Adrenal gland (tissue), 12 donors: ENCODE results near the gene FBXO41. TPM values are rescaled to one million over a fixed set of nuclear protein-coding genes. Genes with fewer than 3 reads are reported as not detected.
A peak's percentile ranks its signal among the peaks of the same experiment; 100 is the strongest.

ENCODE experiments used
- DNase-seq, 7 donors: peaks; one replicate each; pipeline ENCODE4 v3.0.0-alpha.2; 2019 to 2020
- H3K27ac ChIP-seq, 5 donors: fragments of 200-600 bp; sonication (generic) in 4 of 5; 1 replicate in 3 of 5; 2 replicates in 2 of 5; pipeline versions ENCODE4 v1.5.1 to v1.8.0; 2016 to 2020; ENCODE audit warnings: mild to moderate bottlenecking in 1 of 5
- H3K27me3 ChIP-seq: fragments of 200-600 bp; 2 replicates; pipeline ENCODE4 v1.8.0; 2021
- H3K36me3 ChIP-seq, 2 donors: fragments of 200-600 bp; replicated peaks in 1 of 2; 1 replicate in 1 of 2; 2 replicates in 1 of 2; pipeline versions ENCODE4 v1.5.1 to v1.8.0; 2018 to 2022
- H3K4me1 ChIP-seq, 2 donors: fragments of 200-600 bp; replicated peaks in 1 of 2; 1 replicate in 1 of 2; 2 replicates in 1 of 2; pipeline versions ENCODE4 v1.5.1 to v1.8.0; 2018 to 2021
- H3K4me3 ChIP-seq, 4 donors: fragments of 200-600 bp; sonication (generic) in 3 of 4; one replicate each; pipeline ENCODE4 v1.5.1; 2016 to 2018
- H3K9me3 ChIP-seq, 3 donors: fragments of 200-600 bp; sonication (generic) in 1 of 3; replicated peaks in 1 of 3; 1 replicate in 2 of 3; 2 replicates in 1 of 3; pipeline versions ENCODE4 v1.5.1 to v1.8.0; 2016 to 2021
- CTCF ChIP-seq, 6 experiments: fragments of 450-650 bp in 4 of 6; fragments of 200-600 bp in 2 of 6; sonication (generic) in 1 of 6; IDR thresholded peaks; 1 replicate in 5 of 6; 2 replicates in 1 of 6; pipeline versions ENCODE4 v1.5.1 to v1.8.0; 2016 to 2021; ENCODE audit warnings: antibody characterized with exemption in 6 of 6, mild to moderate bottlenecking in 2 of 6, moderate library complexity in 1 of 6
- POLR2A ChIP-seq, 2 donors: fragments of 450-650 bp; IDR thresholded peaks; one replicate each; pipeline ENCODE4 v1.6.1; 2017; ENCODE audit warnings: antibody characterized with exemption in 2 of 2, mild to moderate bottlenecking in 2 of 2, moderate library complexity in 1 of 2
- WGBS, 4 donors: extraction: QIAGEN DNeasy Blood & Tissue Kit in 2 of 4; methylation state at CpG; one replicate each; pipeline versions ENCODE4 v1.1.5 to v1.1.7; 2013 to 2017; 5-methylcytosine and 5-hydroxymethylcytosine counted together
- intact Hi-C, 2 donors: fragments of 100-400 bp; cut with DNase I; formaldehyde crosslinking; loops; one replicate each; pipeline versions ENCODE4 v1.14.1 to v1.15.0; 2022 to 2023
- polyA plus RNA-seq, 3 donors: library from polyadenylated mRNA; stranded (reverse); fragments of 200-250 nt in 2 of 3; fragments of 350-450 nt in 1 of 3; fragmentation: Illumina TruSeq in 1 of 3; extraction: RNeasy Lipid Tissue Mini Kit (QIAGEN cat#74804) in 1 of 3; gene quantifications; one replicate each; pipeline ENCODE4 v1.2.3, GENCODE V29; 2013 to 2014
- total RNA-seq, 9 donors: library from RNA; depleted of rRNA in 4 of 9; stranded (reverse); fragments of >200 nt in 4 of 9; fragments of 120-200 nt in 1 of 9; fragmentation: NEBNext Ultra II Directional in 1 of 9; extraction: Animal tissue kit (Norgen Biotek cat#: 25700) in 1 of 9; gene quantifications; one replicate each; pipeline versions ENCODE4 v1.1.0 to v1.2.4, GENCODE V29; 2013 to 2023
- donor health status: healthy with polysubstance abuse.
- donor health status: Bipolar disorder and iron deficiency.
- donor health status: DM: yes; HTN: yes; CAD: no.
- donor health status: DM: no; HTN: no; CAD: no.
- donor health status: DM: no; HTN: no; CAD: no.
- donor health status: DM: yes; HTN: yes; CAD: no.

The FBXO41 gene
- total and polyA plus RNA-seq, 12 donors, result 1.8 to 12.0 (median 5.5) TPM

- Histone ChIP-seq H3K9me3 (no peaks in the 10 kb centered on the region), H3K4me1 (peaks cover 13 to 15% of the 10 kb centered on the region in 2 donors), H3K27ac (no peak overlapping the region), H3K4me3 (no peak overlapping the region), H3K27me3 (no peaks in the 10 kb centered on the region), H3K36me3 (peaks cover 0 to 3% of the 10 kb centered on the region in 2 donors)
- WGBS, 4 donors, result 88 to 96% (median 92%) methylated on average over 9 of the region's 9 CpGs
- TF ChIP-seq POLR2A (IDR thresholded peaks at IDR 0.05), result no peak
- no peak for TF ChIP-seq CTCF (IDR thresholded peaks at IDR 0.05)
- DNase-seq, result no peak
- intact Hi-C loops, result no loop called here
Measured at GRCh38 chr2:73258913-73259215, 25.4 kb downstream of the FBXO41 start.

- Histone ChIP-seq H3K9me3 (no peaks in the 10 kb centered on the region), H3K27me3 (no peaks in the 10 kb centered on the region), H3K4me3 (no peak overlapping the region), H3K4me1 (peaks cover 17 to 19% of the 10 kb centered on the region in 2 donors), H3K36me3 (peaks cover 0 to 8% of the 10 kb centered on the region in 2 donors), H3K27ac (no peak overlapping the region)
- WGBS, 4 donors, result 74 to 94% (median 85%) methylated on average over 6 to 8 of the region's 8 CpGs
- DNase-seq, result no peak
- intact Hi-C loops, result no loop called here
- TF ChIP-seq CTCF (IDR thresholded peaks at IDR 0.05) (no peak), POLR2A (IDR thresholded peaks at IDR 0.05) (no peak)
Measured at GRCh38 chr2:73258186-73258912, 25.9 kb downstream of the FBXO41 start.

- Histone ChIP-seq H3K4me1 (peaks cover 17 to 19% of the 10 kb centered on the region in 2 donors), H3K4me3 (no peak overlapping the region), H3K27ac (no peak overlapping the region), H3K9me3 (no peaks in the 10 kb centered on the region), H3K27me3 (no peaks in the 10 kb centered on the region), H3K36me3 (peaks cover 0 to 16% of the 10 kb centered on the region in 2 donors)
- 60 to 72% (median 69%) methylated on average over 8 to 10 of the region's 10 CpGs for WGBS, 4 donors
- TF ChIP-seq POLR2A (IDR thresholded peaks at IDR 0.05) (no peak), CTCF (IDR thresholded peaks at IDR 0.05) (no peak)
- peak in 2 of 7 donors; percentile 29 to 37 for DNase-seq
- intact Hi-C loops, result no loop called here
Measured at GRCh38 chr2:73257425-73258125, 26.7 kb downstream of the FBXO41 start.

GRCh38 chr2:73257021-73257420 is 27.3 kb downstream of the FBXO41 start:
- Histone ChIP-seq H3K36me3 (peaks cover 0 to 21% of the 10 kb centered on the region in 2 donors), H3K27ac (no peak overlapping the region), H3K27me3 (no peaks in the 10 kb centered on the region), H3K4me1 (peaks cover 17 to 19% of the 10 kb centered on the region in 2 donors), H3K4me3 (no peak overlapping the region), H3K9me3 (no peaks in the 10 kb centered on the region)
- WGBS, 4 donors, result 88 to 100% (median 99%) methylated on average over 2 of the region's 2 CpGs
- intact Hi-C loops, result no loop called here
- TF ChIP-seq CTCF (IDR thresholded peaks at IDR 0.05), result no peak
- no peak for TF ChIP-seq POLR2A (IDR thresholded peaks at IDR 0.05)
- DNase-seq, result no peak
